K562 (cell line): Measurements from ENCODE around the gene LY6G6F. TPM values are rescaled to one million over a fixed set of nuclear protein-coding genes. Genes with fewer than 3 reads are reported as not detected.

Experiments used
- BCLAF1 ChIP-seq, 2 experiments: fragments of 450-650 bp in 1 of 2; IDR thresholded peaks; 2 replicates each; pipeline ENCODE4 v1.6.1; 2011 to 2017; ENCODE audit warnings: low read depth in 2 of 2, antibody characterized with exemption in 1 of 2, borderline replicate concordance in 1 of 2, low read length in 1 of 2, mild to moderate bottlenecking in 1 of 2, mixed read lengths in 1 of 2; ENCODE audit not compliant: control insufficient read depth in 1 of 2
- CCNT2 ChIP-seq: IDR thresholded peaks from 2 replicates; pipeline ENCODE4 v1.6.1; 2011; ENCODE audit warnings: borderline replicate concordance, low read depth, mild to moderate bottlenecking, moderate library complexity, mixed read lengths, low read length; ENCODE audit not compliant: insufficient read length; ENCODE audit errors: extremely low read depth
- CUX1 ChIP-seq: fragments of 200-800 bp; sonication (Bioruptor generic); IDR thresholded peaks from 2 replicates; pipeline ENCODE4 v1.6.1; 2016; ENCODE audit warnings: missing genetic modification characterization, missing compliant biosample characterization
- GABPA ChIP-seq: fragments of 200-800 bp; sonication (Bioruptor generic); conservative IDR thresholded peaks from 2 replicates; pipeline ENCODE4 v1.6.1; 2016; ENCODE audit warnings: low read depth, missing genetic modification characterization, missing compliant biosample characterization
- GABPB2 ChIP-seq: fragments of 250-450 bp; sonication (Bioruptor Pico); conservative IDR thresholded peaks from 2 replicates; pipeline ENCODE4 v1.5.1; 2021; ENCODE audit warnings: mild to moderate bottlenecking
- HES1 ChIP-seq: fragments of 450-650 bp; IDR thresholded peaks from 2 replicates; pipeline ENCODE4 v1.6.1; 2016; ENCODE audit warnings: low read depth, mild to moderate bottlenecking, moderate library complexity
- NBN ChIP-seq: fragments of 450-650 bp; IDR thresholded peaks from 2 replicates; pipeline ENCODE4 v1.6.1; 2016; ENCODE audit warnings: low read depth, mild to moderate bottlenecking
- NFIX ChIP-seq: fragments of 250-450 bp; sonication (Bioruptor Pico); IDR thresholded peaks from 2 replicates; pipeline ENCODE4 v1.4.0; 2020; ENCODE audit warnings: low read depth, mild to moderate bottlenecking, moderate library complexity
- OTX1 ChIP-seq: fragments of 450-650 bp; formaldehyde crosslinking; IDR thresholded peaks from 2 replicates; pipeline ENCODE4 v1.4.0; 2022; ENCODE audit warnings: mild to moderate bottlenecking
- RFX7 ChIP-seq: fragments of 250-450 bp; sonication (Bioruptor Pico); IDR thresholded peaks from 2 replicates; pipeline ENCODE4 v1.5.1; 2021; ENCODE audit warnings: mild to moderate bottlenecking
- SMARCA4 ChIP-seq: fragments of 450-650 bp; IDR thresholded peaks from 2 replicates; pipeline ENCODE4 v1.6.1; 2016
- U2AF2 ChIP-seq: fragments of 200-400 bp; formaldehyde crosslinking; optimal IDR thresholded peaks from 2 replicates; pipeline ENCODE3; 2017; ENCODE audit warnings: low read depth, mild to moderate bottlenecking, low read length
- XRCC5 ChIP-seq: fragments of 200-400 bp; formaldehyde crosslinking; IDR thresholded peaks from 2 replicates; pipeline ENCODE4 v1.6.1; 2017; ENCODE audit warnings: low read depth, mild to moderate bottlenecking, low read length
- ZNF175 ChIP-seq: fragments of 200-800 bp; sonication (Bioruptor generic); IDR thresholded peaks from 2 replicates; pipeline ENCODE4 v1.6.1; 2016; ENCODE audit warnings: low read depth, mild to moderate bottlenecking, missing genetic modification characterization, missing compliant biosample characterization
- polyA plus RNA-seq, 8 experiments: library from polyadenylated mRNA; depleted of rRNA in 4 of 8; stranded (reverse) in 5 of 8; unstranded in 3 of 8; fragments of >200 nt; fragmentation: Nextera tagmentation in 2 of 8; fragmentation: Illumina TruSeq in 1 of 8; extraction: Ambion mirVana in 2 of 8; extraction: Trizol in 1 of 8; gene quantifications; 2 replicates each; pipeline versions ENCODE4 v1.2.1 to v1.2.3, GENCODE V29; 2011 to 2014; ENCODE audit warnings: inconsistent platforms in 1 of 8, missing spikeins in 1 of 8
- total RNA-seq, 7 experiments: library from RNA; depleted of rRNA in 6 of 7; stranded (reverse); fragments of >200 nt in 6 of 7; fragmentation: Illumina TruSeq in 2 of 7; extraction: Trizol in 2 of 7; gene quantifications; 2 replicates each; pipeline versions ENCODE4 v1.2.1 to v1.2.3, GENCODE V29; 2011 to 2021; ENCODE audit warnings: low replicate concordance in 1 of 7
- TF ChIP-seq, protein P1 (sequence below): fragments of 450-650 bp; conservative IDR thresholded peaks from 2 replicates; pipeline ENCODE4 v1.6.1; 2016; ENCODE audit warnings: missing genetic modification characterization, low read depth, mild to moderate bottlenecking, missing compliant biosample characterization, moderate library complexity

The LY6G6F gene
- total and polyA plus RNA-seq, 9 of the 15 experiments (the other 6 are each of a cell fraction or from before 2014, with no cell fraction given) = 0.14 to 0.50 (median 0.28) TPM; not detected in 2

DNA sequence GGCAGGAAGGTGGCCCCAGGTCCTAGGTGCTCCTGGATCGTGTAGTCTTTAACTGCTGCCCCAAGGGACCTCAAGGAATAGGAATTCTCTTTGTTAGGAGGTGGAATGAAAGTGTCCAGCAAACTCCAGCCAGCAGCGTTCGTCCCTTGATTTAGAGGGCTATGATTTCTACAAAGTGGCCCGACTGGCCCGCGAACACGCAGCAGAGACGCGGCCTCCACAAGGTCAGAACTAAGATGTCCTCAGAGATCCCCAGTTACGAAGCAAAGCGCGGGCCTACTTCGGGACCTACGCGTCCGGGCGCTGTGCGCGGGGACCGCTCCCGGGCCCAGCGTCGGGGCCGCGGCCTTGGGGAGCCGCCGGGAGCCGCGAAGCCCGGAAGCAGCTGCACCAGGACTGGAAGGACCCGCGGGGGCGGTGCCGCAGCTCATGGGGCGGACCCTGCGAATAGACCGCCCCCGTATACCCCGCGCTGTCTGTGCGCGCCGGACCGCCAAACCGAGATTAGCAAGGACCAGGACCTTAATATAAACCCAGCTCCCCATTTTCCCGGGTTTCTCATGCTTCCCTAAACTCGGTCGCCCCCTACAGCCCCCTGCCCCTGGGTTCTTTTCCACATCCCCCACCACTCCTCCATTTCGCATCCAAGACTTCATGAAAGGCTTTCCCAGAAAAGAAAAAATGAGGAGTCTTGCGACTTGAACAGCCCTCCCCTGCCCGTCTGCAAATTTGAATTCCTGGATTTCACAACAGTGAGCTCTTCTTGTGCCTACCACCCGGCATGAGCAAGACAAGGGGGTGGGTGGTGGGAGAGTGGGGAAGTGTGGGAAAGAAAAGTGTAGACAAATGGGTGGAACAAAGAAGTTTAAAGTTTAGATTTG is 46.0 kb upstream of the LY6G6F start, which contains the start of gene C6orf47 (continued):
- TF ChIP-seq U2AF2 (no peak), NFIX (CRISPR knock-in tag) (no peak; the same call in 1 of the 2 replicates), HES1 (no peak), GABPA (no peak), RFX7 (CRISPR knock-in tag) (peak; percentile 46; the same call in 1 of the 2 replicates), NBN (peak; percentile 56; the same call in 1 of the 2 replicates), GABPB2 (CRISPR knock-in tag) (peak; percentile 59; the same call in 1 of the 2 replicates), CUX1 (CRISPR knock-in tag) (no peak), XRCC5 (no peak; the same call in 1 of the 2 replicates), BCLAF1 (IDR thresholded peaks at IDR 0.05; ENCODE audit: borderline replicate concordance in 1 of 2, control insufficient read depth in 1 of 2, low read depth in 2 of 2, low read length in 1 of 2) (peak; percentile 34 to 64; a peak in 1 of 4 replicates), CCNT2 (no peak), OTX1 (peak; percentile 19; the same call in 1 of the 2 replicates), SMARCA4 (peak; percentile 61), ZNF175 (CRISPR knock-in tag) (no peak)
- TF ChIP-seq, protein P1, sequence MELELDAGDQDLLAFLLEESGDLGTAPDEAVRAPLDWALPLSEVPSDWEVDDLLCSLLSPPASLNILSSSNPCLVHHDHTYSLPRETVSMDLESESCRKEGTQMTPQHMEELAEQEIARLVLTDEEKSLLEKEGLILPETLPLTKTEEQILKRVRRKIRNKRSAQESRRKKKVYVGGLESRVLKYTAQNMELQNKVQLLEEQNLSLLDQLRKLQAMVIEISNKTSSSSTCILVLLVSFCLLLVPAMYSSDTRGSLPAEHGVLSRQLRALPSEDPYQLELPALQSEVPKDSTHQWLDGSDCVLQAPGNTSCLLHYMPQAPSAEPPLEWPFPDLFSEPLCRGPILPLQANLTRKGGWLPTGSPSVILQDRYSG (tag) = no peak
